Small intestine (tissue), 7 donors: Measurements from ENCODE around the gene SYNPR. TPM values are rescaled to one million over a fixed set of nuclear protein-coding genes. Genes with fewer than 3 reads are reported as not detected.
A peak's percentile ranks its signal among the peaks of the same experiment; 100 is the strongest.

Experiments used
- DNase-seq, 2 donors: peaks; one replicate each; pipeline versions ENCODE4 v3.0.0 to v3.0.0-alpha.2; 2013
- FAIRE-seq: peaks from 2 replicates; lab custom pipeline; 2012; peaks lifted over from hg19 to GRCh38; lab: Jason Lieb, UNC
- H3K27ac ChIP-seq, 3 donors: one replicate each; pipeline ENCODE4 v1.5.1; 2013; ENCODE audit warnings: low read length in 2 of 3, mild to moderate bottlenecking in 2 of 3, control low read depth in 1 of 3, inconsistent platforms in 1 of 3, low read depth in 1 of 3, moderate library complexity in 1 of 3
- H3K27me3 ChIP-seq, 3 donors: one replicate each; pipeline ENCODE4 v1.6.1; 2013; ENCODE audit warnings: low read length in 3 of 3, inconsistent platforms in 1 of 3; ENCODE audit not compliant: control insufficient read depth in 3 of 3, insufficient read depth in 3 of 3
- H3K36me3 ChIP-seq, 3 donors: one replicate each; pipeline ENCODE4 v1.6.1; 2013; ENCODE audit warnings: low read length in 3 of 3, inconsistent platforms in 1 of 3, low read depth in 1 of 3, mild to moderate bottlenecking in 1 of 3, moderate library complexity in 1 of 3; ENCODE audit not compliant: control insufficient read depth in 3 of 3, insufficient read depth in 2 of 3
- H3K4me1 ChIP-seq, 3 donors: one replicate each; pipeline ENCODE4 v1.6.1; 2013; ENCODE audit warnings: low read length in 2 of 3, inconsistent platforms in 1 of 3, low read depth in 1 of 3, mild to moderate bottlenecking in 1 of 3, moderate library complexity in 1 of 3; ENCODE audit not compliant: control insufficient read depth in 3 of 3, insufficient read depth in 2 of 3
- H3K4me3 ChIP-seq, 3 donors: one replicate each; pipeline ENCODE4 v1.5.1; 2013; ENCODE audit warnings: low read length in 3 of 3, control low read depth in 1 of 3, inconsistent platforms in 1 of 3, low read depth in 1 of 3, mild to moderate bottlenecking in 1 of 3, moderate library complexity in 1 of 3
- H3K9me3 ChIP-seq, 2 donors: one replicate each; pipeline ENCODE4 v1.6.1; 2013; ENCODE audit warnings: low read depth in 1 of 2, low read length in 1 of 2; ENCODE audit not compliant: control insufficient read depth in 2 of 2, insufficient read depth in 1 of 2
- WGBS, 3 donors: extraction: QIAGEN DNeasy Blood & Tissue Kit; methylation state at CpG; one replicate each; pipeline ENCODE4 v1.1.7; 2013; 5-methylcytosine and 5-hydroxymethylcytosine counted together
- polyA plus RNA-seq, 4 donors: library from polyadenylated mRNA; stranded (reverse) in 3 of 4; unstranded in 1 of 4; fragments of 200-250 nt in 3 of 4; fragments of 120-200 nt in 1 of 4; gene quantifications; one replicate each; pipeline versions ENCODE4 v1.2.1 to v1.2.3, GENCODE V29; 2013
- donor health status: healthy with polysubstance abuse.
- donor health status: control.
- donor health status: control.
- donor health status: Bipolar disorder and iron deficiency.
- donor health status: healthy.

SYNPR gene
- polyA plus RNA-seq, 4 donors = 0.36 to 0.87 TPM; not detected in 2

- WGBS, 3 donors = 21 to 24% (median 22%) methylated on average over 8 of the region's 8 CpGs
- Histone ChIP-seq H3K27ac (no peak overlapping the region), H3K9me3 (no peaks in the 10 kb centered on the region), H3K4me3 (no peak overlapping the region), H3K27me3 (peaks cover 0 to 2% (median 0%) of the 10 kb centered on the region in 3 donors), H3K36me3 (no peaks in the 10 kb centered on the region), H3K4me1 (peaks cover 0 to 12% (median 0%) of the 10 kb centered on the region in 3 donors)
- DNase-seq (peak; percentile 69 to 74), FAIRE-seq (peak; percentile 93)
These were observed 71.8 kb downstream of the SYNPR start for GRCh38 chr3:63349583-63350573.

DNA sequence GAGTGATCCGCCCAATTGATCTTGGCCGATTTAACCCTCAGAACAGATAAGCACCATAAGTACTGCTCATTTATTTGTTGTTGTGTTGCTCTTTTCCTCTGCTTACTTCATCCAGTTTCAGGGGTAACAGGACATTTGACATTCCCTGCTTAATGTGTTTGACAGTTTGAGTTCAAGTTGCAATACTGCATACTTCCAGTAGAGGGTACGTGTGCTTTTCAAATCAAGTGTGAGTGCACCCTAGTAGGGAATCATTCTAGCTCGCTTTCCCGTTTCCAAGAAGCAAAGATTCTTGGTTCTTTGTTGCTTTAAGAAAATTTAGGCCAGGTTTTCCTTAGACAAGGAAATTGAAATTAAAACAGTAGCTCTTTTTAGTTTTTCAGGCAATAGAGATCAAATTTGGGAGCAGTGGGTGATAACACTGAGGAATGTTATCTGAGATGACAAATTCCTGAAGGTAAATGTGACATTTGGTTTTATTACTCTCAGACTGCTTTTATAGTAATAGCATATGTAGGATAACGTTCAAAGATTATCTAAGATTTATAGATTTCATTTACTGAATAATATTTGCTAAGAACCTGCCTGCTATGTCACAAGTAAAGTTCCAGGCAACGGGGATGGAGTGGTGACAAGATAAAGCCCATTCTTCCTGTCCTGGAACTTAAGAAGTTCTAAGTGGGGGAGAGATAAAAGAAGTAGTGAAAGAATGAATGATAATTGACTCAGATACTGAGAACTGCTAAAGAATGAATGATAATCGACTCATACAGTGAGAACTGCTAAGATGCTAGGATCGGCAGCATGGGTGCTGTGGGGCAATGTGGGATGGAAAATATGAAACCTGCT lies 73.3 kb downstream of the SYNPR start:
- no peak for FAIRE-seq

DNA sequence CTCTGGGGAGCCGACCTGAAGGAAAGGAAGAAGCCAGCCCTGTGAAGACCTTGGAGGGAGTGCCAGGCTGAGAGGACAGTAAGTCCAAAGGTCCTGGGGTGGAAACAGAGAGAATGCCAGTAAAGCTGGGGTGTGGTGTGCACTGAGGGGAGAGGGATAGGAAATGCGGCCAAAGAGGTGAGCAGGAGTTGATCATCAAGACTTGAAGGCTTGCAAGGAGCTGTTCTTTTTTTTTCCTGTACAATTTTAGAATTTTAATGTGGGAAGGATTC lies 73.8 kb downstream of the SYNPR start:
- DNase-seq = peak; percentile 47 to 77

More for the DNA sequence above, 73.3 kb downstream of the SYNPR start:
- no peak overlapping the region for H3K27ac ChIP-seq
- peak; percentile 74 to 79 for DNase-seq
- H3K36me3 ChIP-seq = no peaks in the 10 kb centered on the region
- WGBS, 3 donors = 17 to 25% (median 18%) methylated on average over 9 of the region's 9 CpGs
- H3K4me3 ChIP-seq = no peak overlapping the region
- H3K4me1 ChIP-seq = peaks cover 0 to 12% (median 0%) of the 10 kb centered on the region in 3 donors
- H3K27me3 ChIP-seq = peaks cover 0 to 2% (median 0%) of the 10 kb centered on the region in 3 donors
- no peaks in the 10 kb centered on the region for H3K9me3 ChIP-seq

DNA sequence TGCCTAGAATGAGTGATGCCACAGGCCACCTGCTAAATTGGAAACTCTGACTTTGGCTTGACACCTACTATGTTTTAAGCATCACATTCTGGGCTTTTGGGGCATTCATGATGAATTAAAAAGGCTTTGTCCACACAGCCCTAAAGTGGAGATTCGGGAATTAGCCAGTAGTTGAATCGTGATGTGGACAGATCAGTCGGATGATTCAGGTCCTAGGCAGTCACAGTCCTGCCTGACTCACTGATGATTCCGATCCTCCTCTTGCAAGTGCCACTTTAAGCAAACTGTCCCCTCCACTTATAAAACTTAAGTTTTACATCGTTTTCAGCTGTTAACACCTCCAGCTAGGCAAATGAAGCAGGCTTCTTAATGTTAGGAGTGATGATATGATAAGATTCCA lies 75.3 kb downstream of the SYNPR start:
- WGBS, 3 donors = 81 to 83% (median 82%) methylated on average over 5 of the region's 5 CpGs
- peaks cover 0 to 12% (median 0%) of the 10 kb centered on the region in 3 donors for H3K4me1 ChIP-seq

More for the DNA sequence above, 73.8 kb downstream of the SYNPR start:
- Histone ChIP-seq H3K4me3 (no peak overlapping the region), H3K27me3 (peaks cover 0 to 2% (median 0%) of the 10 kb centered on the region in 3 donors), H3K36me3 (no peaks in the 10 kb centered on the region), H3K27ac (no peak overlapping the region), H3K4me1 (peaks cover 0 to 12% (median 0%) of the 10 kb centered on the region in 3 donors), H3K9me3 (no peaks in the 10 kb centered on the region)
- 21 to 54% (median 22%) methylated on average over 2 of the region's 2 CpGs for WGBS, 3 donors
- FAIRE-seq = no peak

GRCh38 chr3:63354160-63354559 lies 76.1 kb downstream of the SYNPR start:
- FAIRE-seq (no peak), DNase-seq (no peak)
- Histone ChIP-seq H3K27me3 (peaks cover 0 to 2% (median 0%) of the 10 kb centered on the region in 3 donors), H3K4me1 (peaks cover 0 to 12% (median 0%) of the 10 kb centered on the region in 3 donors), H3K27ac (no peak overlapping the region), H3K4me3 (no peak overlapping the region), H3K36me3 (no peaks in the 10 kb centered on the region), H3K9me3 (no peaks in the 10 kb centered on the region)
- WGBS, 3 donors = 47 to 85% (median 77%) methylated on average over 1 of the region's 1 CpG

More for the DNA sequence above, 75.3 kb downstream of the SYNPR start:
- FAIRE-seq = no peak
- Histone ChIP-seq H3K9me3 (no peaks in the 10 kb centered on the region), H3K27ac (no peak overlapping the region), H3K36me3 (no peaks in the 10 kb centered on the region), H3K4me3 (no peak overlapping the region), H3K27me3 (peaks cover 0 to 2% (median 0%) of the 10 kb centered on the region in 3 donors)
- DNase-seq = no peak

DNA sequence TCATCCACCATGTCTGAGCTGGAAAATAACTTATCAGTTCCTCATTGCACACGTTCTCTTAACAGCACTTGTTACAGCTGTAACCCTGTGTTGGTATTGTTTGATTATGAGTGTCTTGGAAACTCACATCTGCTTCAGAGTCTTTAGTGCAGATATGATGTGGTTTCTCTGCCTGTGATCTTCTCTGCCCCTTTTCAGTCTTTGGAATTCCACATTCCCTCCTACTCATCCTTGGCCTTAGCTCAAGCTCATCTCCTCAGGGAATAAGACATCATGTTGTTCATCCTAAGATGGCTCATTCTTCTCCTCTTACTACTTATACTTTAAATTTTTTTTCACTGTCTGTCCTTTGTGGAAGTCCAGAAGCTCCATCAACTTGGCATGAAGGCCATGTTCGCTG lies 77.7 kb downstream of the SYNPR start:
- Histone ChIP-seq H3K27me3 (no peaks in the 10 kb centered on the region), H3K36me3 (no peaks in the 10 kb centered on the region), H3K4me1 (peaks cover 0 to 12% (median 0%) of the 10 kb centered on the region in 3 donors), H3K27ac (no peak overlapping the region), H3K4me3 (no peak overlapping the region), H3K9me3 (no peaks in the 10 kb centered on the region)
- FAIRE-seq (no peak), DNase-seq (no peak)
- 55 to 64% (median 62%) methylated on average over 2 of the region's 2 CpGs for WGBS, 3 donors

DNA sequence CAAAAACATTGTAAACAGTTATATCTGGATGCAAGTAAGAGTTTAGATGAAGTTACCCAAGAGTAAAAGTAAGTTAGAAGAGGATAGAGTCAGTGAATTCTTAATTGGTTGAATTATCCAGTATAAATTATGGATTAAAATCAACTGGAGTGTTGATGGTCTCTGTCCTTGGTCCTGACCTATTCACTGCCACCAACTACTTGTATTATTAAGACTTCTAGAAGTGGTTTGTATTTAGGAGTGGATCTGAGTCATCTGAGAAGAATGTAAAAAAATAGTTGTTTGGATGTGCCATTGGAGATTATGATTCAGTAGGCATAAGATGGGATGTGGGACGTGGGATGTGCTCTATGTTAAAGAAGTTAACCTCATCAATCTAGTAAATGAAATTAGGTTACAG lies 86.4 kb downstream of the SYNPR start:
- FAIRE-seq (no peak), DNase-seq (peak in 1 of 2 donors; percentile 31)
- no peaks in the 10 kb centered on the region for H3K4me1 ChIP-seq
- no peak overlapping the region for H3K4me3 ChIP-seq
- no peak overlapping the region for H3K27ac ChIP-seq
- H3K9me3 ChIP-seq = no peaks in the 10 kb centered on the region
- 18 to 23% (median 20%) methylated on average over 1 of the region's 1 CpG for WGBS, 3 donors
- no peaks in the 10 kb centered on the region for H3K36me3 ChIP-seq
- no peaks in the 10 kb centered on the region for H3K27me3 ChIP-seq

DNA sequence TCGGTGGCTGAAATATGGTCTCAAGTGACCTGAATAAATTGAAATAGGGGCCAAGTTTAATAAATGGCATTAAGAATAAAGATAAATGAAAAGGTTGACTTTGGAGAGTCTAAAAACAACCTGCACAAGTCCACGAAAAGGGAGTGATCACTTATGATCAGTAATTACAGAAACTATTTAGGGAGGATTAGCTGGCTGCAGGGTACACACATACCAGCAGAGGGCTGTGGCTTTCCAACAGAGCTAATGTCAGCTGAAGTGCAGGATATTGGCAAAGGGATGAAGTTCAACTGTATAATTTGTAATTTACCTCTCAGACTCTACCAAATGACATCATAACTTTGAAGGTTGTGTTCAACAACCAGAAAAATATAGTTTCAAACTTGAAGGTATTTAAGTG lies 86.8 kb downstream of the SYNPR start:
- H3K4me3 ChIP-seq = no peak overlapping the region
- no peak overlapping the region for H3K27ac ChIP-seq
- no peaks in the 10 kb centered on the region for H3K9me3 ChIP-seq
- no peaks in the 10 kb centered on the region for H3K27me3 ChIP-seq
- DNase-seq (peak; percentile 14 to 46), FAIRE-seq (no peak)
- WGBS, 3 donors = 57 to 73% (median 58%) methylated on average over 2 of the region's 2 CpGs
- H3K36me3 ChIP-seq = no peaks in the 10 kb centered on the region
- no peaks in the 10 kb centered on the region for H3K4me1 ChIP-seq
